GM21723 (cell line): Measurements from ENCODE around the gene B3GNT2.

Experiments
- ATAC-seq: cut with Tn5 transposase; IDR thresholded peaks from one replicate; pipeline ENCODE4 v1.9.1; 2021; ENCODE audit warnings: mild to moderate bottlenecking, moderate library complexity; ENCODE audit not compliant: unreplicated experiment

The B3GNT2 gene

DNA sequence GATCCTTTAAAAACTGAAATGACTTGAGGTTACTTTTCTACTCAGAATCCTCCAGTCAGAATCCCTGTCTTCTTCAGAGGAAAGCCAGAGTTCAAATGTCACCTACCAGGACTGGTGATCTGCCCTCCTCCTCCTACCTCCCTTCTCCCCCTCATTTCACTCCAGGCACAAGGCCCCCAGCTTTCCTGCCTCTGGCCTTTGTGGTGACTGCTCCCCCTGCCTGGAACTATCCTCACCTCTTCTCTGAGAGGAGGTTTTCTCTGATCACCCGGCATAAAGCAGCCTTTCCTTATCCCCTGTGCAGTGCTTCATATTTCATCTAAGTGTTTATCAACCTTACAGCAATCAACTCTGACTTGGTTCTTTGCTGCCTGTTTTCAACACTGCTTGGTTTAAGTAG lies 6.8 kb downstream of the B3GNT2 start:
- ATAC-seq: no peak

DNA sequence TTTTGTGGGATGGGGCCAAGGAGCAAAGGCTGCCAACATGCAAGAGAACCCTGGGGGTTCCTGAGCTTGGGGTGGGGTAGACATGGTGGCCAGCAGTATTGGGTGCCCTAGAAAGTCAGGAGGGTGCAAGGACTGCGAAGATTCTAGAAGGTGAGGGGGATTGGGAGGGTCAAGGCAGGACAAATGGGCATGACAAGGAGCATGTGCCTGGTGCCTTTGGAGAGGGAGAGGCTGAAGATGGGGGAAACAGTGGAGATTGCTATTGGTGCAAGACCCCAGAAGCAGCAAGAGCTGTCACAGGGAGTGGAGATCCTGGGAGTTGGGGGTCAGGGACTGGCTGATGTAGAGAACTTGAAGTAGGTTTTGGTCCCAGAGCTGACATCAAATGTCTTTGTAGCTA lies 7.5 kb downstream of the B3GNT2 start:
- no peak for ATAC-seq

- ATAC-seq: no peak
Measured at GRCh38 chr2:62204998-62205496, 9.1 kb downstream of the B3GNT2 start.

DNA sequence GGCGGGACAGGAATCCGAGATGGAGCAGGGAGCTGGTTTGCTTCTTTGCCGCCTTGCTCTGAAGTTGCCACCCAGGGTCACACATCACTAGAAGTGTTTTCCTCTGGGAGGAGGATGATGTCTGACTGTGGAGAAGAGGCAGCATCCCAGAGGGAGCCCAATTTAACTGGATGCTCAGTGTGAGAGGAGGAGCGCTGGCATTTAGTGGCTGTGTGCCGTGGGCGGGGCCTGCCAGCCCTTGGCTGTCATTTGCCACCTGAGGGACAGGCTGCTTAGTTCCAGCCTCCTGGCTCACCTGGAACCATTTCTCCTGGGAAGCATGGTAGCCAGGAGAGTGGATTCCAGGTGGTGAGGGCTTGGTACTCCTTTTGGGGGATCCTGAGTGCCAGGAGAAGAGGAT lies 9.6 kb downstream of the B3GNT2 start:
- ATAC-seq: no peak

DNA sequence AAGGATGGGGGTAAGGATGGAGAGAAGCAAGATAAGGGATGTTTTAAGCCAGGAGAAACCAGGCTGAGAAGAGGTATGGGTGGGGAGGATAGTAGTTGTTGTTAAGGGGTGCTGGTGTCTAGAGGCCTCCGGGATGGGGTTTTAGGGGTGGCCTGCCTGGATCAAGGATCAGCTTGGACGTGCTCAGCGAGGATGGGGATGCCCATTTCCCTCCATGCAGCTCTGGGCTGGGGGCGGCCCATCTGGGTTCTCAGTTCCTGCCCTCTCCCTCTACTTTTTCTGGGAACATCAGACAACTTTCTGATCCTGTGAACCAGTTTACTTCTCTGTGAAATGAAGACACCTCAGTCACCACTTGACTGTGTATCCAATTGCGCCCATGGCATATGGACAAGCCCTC lies 10.1 kb downstream of the B3GNT2 start:
- no peak for ATAC-seq

DNA sequence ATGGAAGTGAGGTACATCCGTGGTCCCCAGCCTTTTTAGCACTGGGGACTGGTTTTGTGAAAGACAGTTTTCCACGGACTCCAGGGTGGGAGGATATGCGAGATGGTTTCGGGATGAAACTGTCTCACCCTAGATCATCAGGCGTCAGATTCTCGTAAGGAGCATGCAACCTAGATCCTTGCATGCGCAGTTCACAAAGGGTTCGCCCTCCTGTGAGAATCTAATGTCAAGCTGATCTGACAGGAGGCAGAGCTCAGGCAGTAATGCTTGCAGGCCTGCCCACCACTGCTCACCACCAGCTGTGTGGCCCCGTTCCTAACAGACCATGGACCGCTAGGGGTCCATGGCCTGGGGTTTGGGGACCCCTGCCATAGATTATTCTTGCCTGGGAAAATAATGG lies 11.6 kb downstream of the B3GNT2 start:
- no peak for ATAC-seq

DNA sequence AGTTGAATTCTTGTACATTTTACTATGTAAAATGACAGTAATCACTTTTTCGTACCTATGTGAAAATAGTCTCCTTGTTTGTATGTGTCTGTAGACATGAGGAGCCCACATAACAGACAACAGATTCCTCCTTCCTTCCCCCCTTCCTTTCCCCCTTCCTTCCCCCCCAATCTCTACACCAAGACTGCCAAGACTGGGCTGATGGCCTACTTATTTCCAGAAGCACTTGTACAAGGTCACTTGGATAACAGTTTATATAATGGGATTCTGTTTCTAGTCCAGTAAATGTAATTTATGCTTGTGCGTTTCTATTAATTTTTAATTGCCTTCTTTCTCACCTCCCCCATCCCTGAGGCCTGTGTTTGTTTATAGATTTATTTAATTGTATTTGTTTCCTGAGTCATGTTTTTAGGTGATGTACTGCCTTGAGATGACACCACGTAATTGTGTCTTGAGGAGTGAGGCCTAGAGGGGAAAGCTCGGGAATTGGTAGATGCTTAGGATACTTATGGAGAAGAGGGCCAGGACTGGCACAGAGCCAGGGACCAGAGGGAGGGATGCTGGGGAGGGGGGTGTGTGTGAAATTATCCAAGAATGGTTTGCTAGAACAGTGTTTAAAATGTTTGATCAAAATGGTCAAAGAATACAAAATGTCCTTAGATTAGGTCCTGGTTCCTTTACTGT lies 12.3 kb downstream of the B3GNT2 start:
- no peak for ATAC-seq

GRCh38 chr2:62208758-62209114 lies 12.8 kb downstream of the B3GNT2 start:
- ATAC-seq: no peak

DNA sequence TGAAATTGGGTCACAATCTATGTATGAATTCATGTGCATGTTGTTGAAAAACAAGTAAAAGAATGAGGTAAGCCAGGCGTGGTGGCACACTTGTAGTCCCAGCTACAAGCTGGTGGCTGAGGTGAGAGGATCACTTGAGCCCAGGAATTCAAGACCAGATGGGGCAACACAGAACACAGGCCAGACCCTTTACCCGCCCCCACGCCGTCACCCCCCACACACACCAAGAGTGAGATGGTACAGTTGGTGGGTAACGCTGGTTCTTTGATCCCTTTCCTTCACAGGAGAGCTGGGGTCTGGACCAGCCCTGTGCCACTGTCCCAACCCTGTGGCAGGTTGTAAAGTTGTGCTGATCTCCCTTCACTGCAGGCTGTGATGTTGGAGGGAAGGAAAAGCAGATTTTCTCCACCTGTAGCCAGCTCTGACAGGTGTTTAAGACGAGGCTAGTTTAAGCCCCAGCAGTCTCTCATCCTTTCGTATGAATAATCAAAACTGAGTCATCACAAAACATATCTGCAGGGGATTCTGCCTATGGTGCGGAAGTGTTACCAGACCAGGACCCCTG lies 13.6 kb downstream of the B3GNT2 start:
- no peak for ATAC-seq

- no peak for ATAC-seq
Measured at GRCh38 chr2:62215306-62216064, 19.6 kb downstream of the B3GNT2 start.

DNA sequence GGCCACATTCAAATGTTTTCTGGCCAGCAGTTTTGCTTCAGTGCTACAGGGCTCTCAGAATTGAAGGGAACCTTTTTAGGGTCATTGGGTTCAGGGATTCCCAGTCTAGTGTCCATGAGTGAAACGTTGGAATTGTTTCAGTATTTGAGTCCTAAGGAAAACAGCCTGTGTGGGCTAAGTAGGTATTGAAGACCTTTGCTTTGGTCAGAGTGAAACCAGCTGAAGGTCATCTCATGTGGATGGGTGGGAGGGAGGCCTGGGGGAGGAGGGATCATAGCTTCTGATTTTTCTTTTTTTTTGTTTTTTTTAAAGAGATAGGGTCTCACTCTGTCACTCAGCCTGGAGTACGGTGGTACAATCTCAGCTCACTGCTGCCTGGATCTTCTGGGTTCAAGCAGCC lies 20.2 kb downstream of the B3GNT2 start:
- no peak for ATAC-seq

DNA sequence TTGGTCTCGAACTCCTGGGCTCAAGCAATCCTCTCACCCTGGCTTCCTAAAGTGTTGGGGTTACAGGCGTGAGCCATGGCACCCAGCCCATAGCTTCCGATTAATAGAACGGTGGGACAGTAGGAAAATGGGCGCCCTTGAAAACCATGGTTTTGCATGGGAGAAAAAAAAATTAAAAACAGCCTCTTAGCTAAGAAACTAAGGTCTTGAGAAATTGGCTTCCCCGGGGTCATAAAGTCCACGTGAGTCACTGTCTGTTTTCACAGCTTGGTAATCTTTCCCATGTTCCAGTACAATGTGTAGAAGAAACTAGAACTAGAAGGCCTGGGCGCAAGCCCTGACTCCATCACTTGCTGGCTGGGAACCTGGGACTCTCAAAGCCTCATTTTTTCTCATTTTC lies 20.7 kb downstream of the B3GNT2 start:
- ATAC-seq: no peak

DNA sequence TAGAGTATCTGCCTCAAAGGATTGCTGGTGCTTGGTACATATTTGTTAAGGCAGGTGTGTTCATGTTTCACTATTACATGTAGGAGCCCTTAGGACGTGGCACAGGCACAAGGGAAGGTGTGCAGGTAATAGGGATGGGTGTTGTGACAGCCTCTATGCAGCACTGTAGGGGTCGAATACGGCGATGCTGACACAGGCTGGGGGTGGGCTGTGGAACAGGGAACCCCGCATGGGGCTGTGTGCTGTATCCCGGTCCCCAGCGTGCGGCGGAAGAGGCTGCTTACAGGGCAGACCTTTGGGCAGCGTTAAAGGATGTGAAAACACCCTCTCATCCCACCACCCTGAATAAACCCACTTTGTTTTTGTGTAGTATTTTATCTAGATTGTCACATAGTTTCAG lies 21.5 kb downstream of the B3GNT2 start:
- no peak for ATAC-seq

DNA sequence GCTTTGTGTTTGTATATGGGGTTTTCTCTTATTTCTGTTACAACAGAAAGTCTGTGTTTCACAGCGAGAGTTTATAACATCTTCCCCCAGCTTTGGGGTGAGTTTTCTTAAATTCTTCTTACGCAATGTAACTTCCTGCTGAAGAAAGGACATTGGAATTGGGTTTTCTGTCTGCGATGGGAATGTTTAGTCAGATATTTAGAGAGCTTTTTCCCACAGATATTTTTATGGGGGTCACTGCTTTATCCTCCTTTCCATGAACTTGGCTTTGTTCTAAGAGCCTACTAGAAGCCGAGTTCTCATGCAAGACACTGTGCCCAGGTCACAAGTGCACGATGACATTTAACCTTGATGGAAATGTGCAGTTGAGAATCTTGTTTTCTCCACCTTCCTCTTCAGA lies 22.1 kb downstream of the B3GNT2 start:
- no peak for ATAC-seq

- no peak for ATAC-seq
Measured at GRCh38 chr2:62219407-62220159, 23.7 kb downstream of the B3GNT2 start.

DNA sequence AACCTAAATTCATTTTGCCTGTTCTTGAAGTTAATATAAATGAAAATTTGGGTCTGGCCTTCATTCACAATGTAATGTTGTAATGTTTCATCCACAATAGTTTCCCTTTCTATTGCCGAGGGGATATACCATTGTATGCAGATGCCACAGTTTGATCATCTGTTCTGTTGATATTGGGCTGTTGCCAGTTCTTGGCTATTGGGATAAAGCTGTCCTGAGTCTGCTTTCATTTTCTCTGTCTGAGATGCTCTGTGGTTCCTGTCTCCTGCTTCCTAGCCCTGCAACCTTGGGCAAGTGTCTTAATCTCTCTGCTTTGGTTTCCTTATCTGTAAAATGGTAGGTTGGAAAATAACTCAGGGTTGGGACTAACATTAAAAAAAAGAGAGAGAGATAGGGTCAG lies 25.2 kb downstream of the B3GNT2 start:
- no peak for ATAC-seq

GRCh38 chr2:62222171-62222570 lies 26.3 kb downstream of the B3GNT2 start:
- ATAC-seq: no peak

GRCh38 chr2:62222674-62223073 lies 26.8 kb downstream of the B3GNT2 start:
- no peak for ATAC-seq

DNA sequence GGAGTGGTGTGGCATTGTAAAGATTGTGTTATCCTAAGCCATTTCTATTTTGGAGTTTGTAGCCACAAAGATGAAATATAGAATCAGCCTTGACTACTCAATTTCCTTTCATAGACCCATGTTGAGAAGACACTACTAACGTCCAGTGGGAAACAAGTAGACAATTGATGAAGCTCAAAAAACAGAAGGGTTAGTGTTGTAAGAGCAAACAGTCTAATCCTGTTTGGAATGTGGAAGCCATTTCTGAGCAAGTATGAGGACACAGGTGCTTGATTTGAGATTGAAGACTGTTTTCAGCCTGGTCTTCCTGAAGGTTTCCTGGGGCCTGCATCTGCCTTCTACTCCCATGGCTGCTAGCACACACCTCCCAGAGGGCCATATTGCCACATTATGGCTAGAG lies 29.1 kb downstream of the B3GNT2 start:
- ATAC-seq: no peak

DNA sequence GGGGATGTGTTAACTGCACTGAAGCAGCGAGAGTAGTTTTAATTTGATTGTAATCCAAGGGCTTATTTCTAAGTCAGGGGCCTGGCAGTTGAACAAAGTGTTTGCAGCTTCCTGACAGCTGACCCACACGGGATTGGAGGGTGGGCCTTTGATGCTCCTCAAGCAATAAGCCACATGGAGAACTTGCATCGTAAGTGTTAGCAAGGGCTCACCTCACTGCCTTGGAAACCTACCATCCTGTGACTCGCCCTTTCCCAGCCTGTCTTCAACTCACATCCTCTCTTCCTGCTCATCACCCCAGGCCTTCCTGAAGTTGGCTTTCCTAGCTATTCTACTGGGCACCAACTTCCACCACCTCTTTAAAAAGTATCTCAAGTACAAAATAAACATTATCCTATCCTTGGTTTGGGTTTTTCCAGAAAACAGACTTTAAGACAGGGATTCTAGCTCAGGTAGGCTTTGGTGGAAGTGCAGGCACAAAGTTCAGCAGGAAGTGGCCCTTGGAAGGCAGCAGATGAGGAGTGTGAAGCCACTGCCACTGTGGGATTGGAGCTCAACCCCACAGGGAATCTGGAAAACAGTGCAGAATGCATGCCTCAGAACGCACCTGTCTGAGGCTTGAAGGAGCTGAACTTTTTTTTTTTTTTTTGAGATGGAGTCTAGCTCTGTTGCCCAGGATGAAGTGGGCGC lies 31.6 kb downstream of the B3GNT2 start:
- no peak for ATAC-seq

GRCh38 chr2:62229082-62229605 lies 33.2 kb downstream of the B3GNT2 start:
- no peak for ATAC-seq
